WTC11 (cell line): ENCODE measurements around the gene GBP7.

ENCODE experiments used
- ELF4 ChIP-seq: sonication (generic); formaldehyde crosslinking; IDR thresholded peaks from 2 replicates; pipeline ENCODE4 v1.8.1; 2022; ENCODE audit warnings: low read depth, mild to moderate bottlenecking, moderate library complexity, missing genetic modification reagents
- FOXP4 ChIP-seq: sonication (generic); formaldehyde crosslinking; IDR thresholded peaks from 2 replicates; pipeline ENCODE4 v1.8.0; 2022; ENCODE audit warnings: mild to moderate bottlenecking, missing genetic modification reagents
- TCF7 ChIP-seq: sonication (generic); formaldehyde crosslinking; IDR thresholded peaks from 2 replicates; pipeline ENCODE4 v1.8.0; 2022; ENCODE audit warnings: mild to moderate bottlenecking, low read depth, missing genetic modification reagents, moderate library complexity
- ZNF396 ChIP-seq: fragments of 250-450 bp; sonication (Bioruptor Pico); IDR thresholded peaks from 2 replicates; pipeline ENCODE4 v1.8.0; 2021; ENCODE audit warnings: mild to moderate bottlenecking, moderate library complexity, borderline replicate concordance

- TF ChIP-seq ZNF396 (CRISPR knock-in tag) (no peak), ELF4 (CRISPR knock-in tag) (no peak), FOXP4 (CRISPR knock-in tag) (no peak), TCF7 (CRISPR knock-in tag) (no peak)
These were observed 5.4 kb downstream of the GBP7 start for GRCh38 chr1:89170170-89171066.
